CD14-positive monocyte (primary cell): Measurements from ENCODE around the gene CFD. TPM values are rescaled to one million over a fixed set of nuclear protein-coding genes. Genes with fewer than 3 reads are reported as not detected.

Experiments used
- DNase-seq, 3 donors: peaks; one replicate each; pipeline ENCODE4 v3.0.0-alpha.2; 2011 to 2022
- H2AFZ ChIP-seq: 2 replicates; pipeline ENCODE4 v1.6.0; 2012; ENCODE audit warnings: mild to moderate bottlenecking, low read depth, low read length, inconsistent platforms; ENCODE audit not compliant: insufficient read depth, poor library complexity, severe bottlenecking
- H3K27ac ChIP-seq, 2 donors: 1 replicate in 1 of 2; 2 replicates in 1 of 2; pipeline ENCODE4 v1.5.1; 2012 to 2013; ENCODE audit warnings: low read length in 2 of 2, control low read depth in 1 of 2, inconsistent platforms in 1 of 2, low read depth in 1 of 2, mild to moderate bottlenecking in 1 of 2
- H3K27me3 ChIP-seq, 2 donors: one replicate each; pipeline versions ENCODE4 v1.6.0 to v1.6.1; 2011 to 2013; ENCODE audit warnings: low read length in 2 of 2; ENCODE audit not compliant: control insufficient read depth in 2 of 2, insufficient read depth in 2 of 2
- H3K36me3 ChIP-seq, 2 donors: replicated peaks in 1 of 2; 1 replicate in 1 of 2; 2 replicates in 1 of 2; pipeline versions ENCODE4 v1.5.1 to v1.6.1; 2012 to 2013; ENCODE audit warnings: low read length in 2 of 2, control low read depth in 1 of 2, inconsistent platforms in 1 of 2, mild to moderate bottlenecking in 1 of 2; ENCODE audit not compliant: insufficient read depth in 2 of 2, control insufficient read depth in 1 of 2
- H3K4me1 ChIP-seq, 2 donors: 1 replicate in 1 of 2; 2 replicates in 1 of 2; pipeline versions ENCODE4 v1.5.1 to v1.6.1; 2012 to 2013; ENCODE audit warnings: low read length in 2 of 2, control low read depth in 1 of 2, inconsistent platforms in 1 of 2, mild to moderate bottlenecking in 1 of 2, moderate library complexity in 1 of 2; ENCODE audit not compliant: insufficient read depth in 2 of 2, control insufficient read depth in 1 of 2
- H3K4me2 ChIP-seq: replicated peaks from 2 replicates; pipeline ENCODE3; 2012; ENCODE audit warnings: low read length, moderate library complexity, mild to moderate bottlenecking; ENCODE audit not compliant: poor library complexity, severe bottlenecking; ENCODE audit errors: extremely low read depth
- H3K4me3 ChIP-seq, 3 experiments: fragments of 200-600 bp in 1 of 3; sonication (generic) in 1 of 3; replicated peaks in 1 of 3; 1 replicate in 2 of 3; 2 replicates in 1 of 3; pipeline ENCODE4 v1.5.1; 2011 to 2013; ENCODE audit warnings: low read length in 3 of 3, mild to moderate bottlenecking in 3 of 3, control low read depth in 2 of 3, low read depth in 2 of 3, inconsistent platforms in 1 of 3, moderate library complexity in 1 of 3
- H3K79me2 ChIP-seq: 2 replicates; pipeline ENCODE4 v1.6.0; 2012; ENCODE audit warnings: mild to moderate bottlenecking, control low read depth, inconsistent platforms, low read length, moderate library complexity; ENCODE audit not compliant: insufficient read depth
- H3K9ac ChIP-seq: 2 replicates; pipeline ENCODE4 v1.6.0; 2017; ENCODE audit warnings: low read length, mild to moderate bottlenecking; ENCODE audit not compliant: insufficient read depth, poor library complexity, severe bottlenecking
- H3K9me3 ChIP-seq, 2 donors: replicated peaks in 1 of 2; 1 replicate in 1 of 2; 2 replicates in 1 of 2; pipeline versions ENCODE4 v1.5.1 to v1.6.1; 2012 to 2013; ENCODE audit warnings: low read length in 2 of 2, control low read depth in 1 of 2; ENCODE audit not compliant: control insufficient read depth in 1 of 2, insufficient read depth in 1 of 2
- H4K20me1 ChIP-seq: 2 replicates; pipeline ENCODE4 v1.6.0; 2012; ENCODE audit warnings: mild to moderate bottlenecking, low read length, control low read depth, moderate library complexity; ENCODE audit not compliant: insufficient read depth
- H3K27ac Mint-ChIP-seq, 7 donors: one replicate each; pipeline ENCODE4 v1.8.0; 2020; ENCODE audit warnings: mild to moderate bottlenecking in 7 of 7, mixed read lengths in 7 of 7, moderate library complexity in 6 of 7, inconsistent platforms in 2 of 7
- H3K27me3 Mint-ChIP-seq, 3 donors: one replicate each; pipeline ENCODE4 v1.8.0; 2021 to 2022; ENCODE audit warnings: low read depth in 3 of 3, mild to moderate bottlenecking in 3 of 3, mixed read lengths in 3 of 3, moderate library complexity in 3 of 3, inconsistent platforms in 1 of 3
- H3K36me3 Mint-ChIP-seq, 2 donors: one replicate each; pipeline ENCODE4 v1.8.0; 2020; ENCODE audit warnings: mixed read lengths in 2 of 2, inconsistent platforms in 1 of 2, mild to moderate bottlenecking in 1 of 2
- H3K4me1 Mint-ChIP-seq: one replicate; pipeline ENCODE4 v1.8.0; 2020; ENCODE audit warnings: mild to moderate bottlenecking, mixed read lengths
- H3K4me3 Mint-ChIP-seq, 2 donors: one replicate each; pipeline ENCODE4 v1.8.0; 2020; ENCODE audit warnings: mild to moderate bottlenecking in 2 of 2, mixed read lengths in 2 of 2, moderate library complexity in 1 of 2
- H3K9me3 Mint-ChIP-seq, 7 donors: one replicate each; pipeline ENCODE4 v1.8.0; 2020 to 2022; ENCODE audit warnings: mixed read lengths in 7 of 7, mild to moderate bottlenecking in 6 of 7, moderate library complexity in 6 of 7, inconsistent platforms in 2 of 7
- WGBS: methylation state at CpG from one replicate; pipeline ENCODE4 v1.1.5; 2013; ENCODE audit warnings: missing lambda C conversion rate; ENCODE audit not compliant: insufficient coverage; 5-methylcytosine and 5-hydroxymethylcytosine counted together
- intact Hi-C, 2 donors: fragments of 100-400 bp; cut with micrococcal nuclease; formaldehyde crosslinking; loops; one replicate each; pipeline versions ENCODE4 v1.15.0 to v1.15.1; 2023
- polyA plus RNA-seq, 3 donors: library from polyadenylated mRNA; depleted of rRNA in 1 of 3; unstranded in 2 of 3; stranded (reverse) in 1 of 3; fragments of 300-500 nt in 2 of 3; fragments of >200 nt in 1 of 3; fragmentation: Illumina TruSeq in 2 of 3; gene quantifications; 1 replicate in 2 of 3; 2 replicates in 1 of 3; pipeline ENCODE4 v1.2.3, GENCODE V29; 2012 to 2021
- TF ChIP-seq, protein P1 (sequence below): fragments of 200-600 bp; IDR thresholded peaks from one replicate; pipeline ENCODE4 v1.8.0; 2022; ENCODE audit warnings: antibody characterized with exemption, mild to moderate bottlenecking

Gene CFD
- polyA plus RNA-seq, 3 donors, result 272 to 862 (median 654) TPM

DNA sequence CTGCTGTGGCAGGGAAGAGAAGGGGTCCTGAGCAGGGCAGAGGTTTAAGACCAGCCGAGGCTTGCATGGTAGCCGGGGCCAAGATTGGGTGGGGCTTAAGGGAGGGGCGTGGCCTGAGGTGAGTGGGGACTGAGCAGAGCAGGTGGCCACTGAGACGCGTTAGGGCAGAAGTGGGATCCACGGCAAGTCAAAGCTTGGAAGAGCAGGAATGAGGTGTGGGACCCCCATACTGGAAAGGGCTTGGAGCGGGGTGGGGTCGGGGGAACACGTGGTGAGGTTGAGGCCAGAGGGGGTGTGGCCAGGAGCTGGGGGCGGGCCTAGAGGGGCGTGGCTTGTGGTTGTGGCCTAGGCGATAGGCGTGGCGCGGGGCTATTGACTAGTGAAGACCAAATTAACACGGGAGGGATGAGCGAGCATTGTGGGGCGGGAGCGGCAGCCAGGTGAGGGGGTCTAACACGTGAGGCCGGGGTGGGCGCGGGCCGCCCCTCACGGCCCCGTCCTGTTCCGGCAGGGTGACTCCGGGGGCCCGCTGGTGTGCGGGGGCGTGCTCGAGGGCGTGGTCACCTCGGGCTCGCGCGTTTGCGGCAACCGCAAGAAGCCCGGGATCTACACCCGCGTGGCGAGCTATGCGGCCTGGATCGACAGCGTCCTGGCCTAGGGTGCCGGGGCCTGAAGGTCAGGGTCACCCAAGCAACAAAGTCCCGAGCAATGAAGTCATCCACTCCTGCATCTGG, 3.3 kb downstream of the CFD start:
- Mint-ChIP-seq H3K27me3 (peaks cover 0 to 2% (median 0%) of the 10 kb centered on the region in 3 donors), H3K36me3 (peaks cover 7 to 15% of the 10 kb centered on the region in 2 donors), H3K9me3 (peaks cover 0 to 2% (median 0%) of the 10 kb centered on the region in 7 donors), H3K4me3 (peak overlapping the region; percentile 81 to 88), H3K4me1 (peaks cover 35% of the 10 kb centered on the region), H3K27ac (peak overlapping the region; percentile 89 to 98 (median 96))
- Histone ChIP-seq H3K27ac (peak overlapping the region; percentile 66 to 70), H2AFZ (peak overlapping the region; percentile 21), H3K9me3 (no peaks in the 10 kb centered on the region), H3K79me2 (peaks cover 11% of the 10 kb centered on the region), H3K27me3 (peaks cover 0 to 11% of the 10 kb centered on the region in 2 donors), H3K36me3 (peaks cover under 1 to 3% of the 10 kb centered on the region in 2 donors), H3K4me2 (peak overlapping the region; percentile 82), H3K4me1 (peaks cover 49 to 65% of the 10 kb centered on the region in 2 donors), H4K20me1 (peaks cover 60% of the 10 kb centered on the region), H3K9ac (no peak overlapping the region), H3K4me3 (peak overlapping the region in 2 of 3 experiments; percentile 16 to 72)
- intact Hi-C loops, result loop anchor here (1.0 to 10.0 kb wide), 5 partner anchors 10 to 382 kb away; partner anchors contain the start of genes ATP5F1D (in 1 of the 2), MIDN (in 1 of the 2) and WDR18 (in 1 of the 2)
- 16% methylated on average over 46 of the region's 48 CpGs for WGBS
- TF ChIP-seq, protein P1, sequence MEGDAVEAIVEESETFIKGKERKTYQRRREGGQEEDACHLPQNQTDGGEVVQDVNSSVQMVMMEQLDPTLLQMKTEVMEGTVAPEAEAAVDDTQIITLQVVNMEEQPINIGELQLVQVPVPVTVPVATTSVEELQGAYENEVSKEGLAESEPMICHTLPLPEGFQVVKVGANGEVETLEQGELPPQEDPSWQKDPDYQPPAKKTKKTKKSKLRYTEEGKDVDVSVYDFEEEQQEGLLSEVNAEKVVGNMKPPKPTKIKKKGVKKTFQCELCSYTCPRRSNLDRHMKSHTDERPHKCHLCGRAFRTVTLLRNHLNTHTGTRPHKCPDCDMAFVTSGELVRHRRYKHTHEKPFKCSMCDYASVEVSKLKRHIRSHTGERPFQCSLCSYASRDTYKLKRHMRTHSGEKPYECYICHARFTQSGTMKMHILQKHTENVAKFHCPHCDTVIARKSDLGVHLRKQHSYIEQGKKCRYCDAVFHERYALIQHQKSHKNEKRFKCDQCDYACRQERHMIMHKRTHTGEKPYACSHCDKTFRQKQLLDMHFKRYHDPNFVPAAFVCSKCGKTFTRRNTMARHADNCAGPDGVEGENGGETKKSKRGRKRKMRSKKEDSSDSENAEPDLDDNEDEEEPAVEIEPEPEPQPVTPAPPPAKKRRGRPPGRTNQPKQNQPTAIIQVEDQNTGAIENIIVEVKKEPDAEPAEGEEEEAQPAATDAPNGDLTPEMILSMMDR, result no peak
- peak; percentile 62 to 77 (median 73) for DNase-seq

DNA sequence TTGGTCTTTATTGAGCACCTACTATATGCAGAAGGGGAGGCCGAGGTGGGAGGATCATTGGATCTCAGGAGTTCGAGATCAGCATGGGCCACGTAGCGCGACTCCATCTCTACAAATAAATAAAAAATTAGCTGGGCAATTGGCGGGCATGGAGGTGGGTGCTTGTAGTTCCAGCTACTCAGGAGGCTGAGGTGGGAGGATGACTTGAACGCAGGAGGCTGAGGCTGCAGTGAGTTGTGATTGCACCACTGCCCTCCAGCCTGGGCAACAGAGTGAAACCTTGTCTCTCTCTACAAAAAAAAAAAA, 3.8 kb downstream of the CFD start:
- WGBS, result no CpG with 5 or more reads among the region's 7 CpGs
- Mint-ChIP-seq H3K9me3 (peaks cover 0 to 2% (median 0%) of the 10 kb centered on the region in 7 donors), H3K27me3 (peaks cover 0 to 2% (median 0%) of the 10 kb centered on the region in 3 donors), H3K4me3 (peak overlapping the region; percentile 81 to 88), H3K27ac (peak overlapping the region; percentile 89 to 98 (median 96)), H3K36me3 (peaks cover 10 to 19% of the 10 kb centered on the region in 2 donors), H3K4me1 (peaks cover 34% of the 10 kb centered on the region)
- no peaks in the 10 kb centered on the region for H3K9me3 ChIP-seq
- TF ChIP-seq, protein P1, result no peak
- no peak for DNase-seq
- peaks cover 66% of the 10 kb centered on the region for H4K20me1 ChIP-seq
- H3K4me3 ChIP-seq, result peak overlapping the region in 2 of 3 experiments; percentile 16 to 72
- H2AFZ ChIP-seq, result no peak overlapping the region
- peaks cover 46 to 60% of the 10 kb centered on the region in 2 donors for H3K4me1 ChIP-seq
- H3K27ac ChIP-seq, result peak overlapping the region; percentile 66 to 70
- intact Hi-C loops, result loop anchor here (2.0 to 10.0 kb wide), 4 partner anchors 58 to 382 kb away; partner anchors contain the start of genes ATP5F1D (in 1 of the 2), MIDN (in 1 of the 2) and WDR18 (in 1 of the 2)
- H3K9ac ChIP-seq, result no peak overlapping the region
- H3K79me2 ChIP-seq, result peaks cover 11% of the 10 kb centered on the region
- peaks cover 0 to 11% of the 10 kb centered on the region in 2 donors for H3K27me3 ChIP-seq
- H3K4me2 ChIP-seq, result peak overlapping the region; percentile 82
- H3K36me3 ChIP-seq, result peaks cover 5 to 6% of the 10 kb centered on the region in 2 donors
